Effector memory CD8-positive, alpha-beta T cell (primary cell): Measurements from ENCODE around the gene AOAH.

Source experiments
- ATAC-seq: fragments of 150-1000 bp; cut with Tn5 transposase; replicated peaks from 2 replicates; pipeline ENCODE4 v1.10.0; 2021; ENCODE audit warnings: mild to moderate bottlenecking, moderate library complexity
- DNase-seq, 3 experiments: peaks; one replicate each; pipeline ENCODE4 v3.0.0; 2021
- H3K27ac Mint-ChIP-seq, 2 donors: one replicate each; pipeline ENCODE4 v1.8.0; 2022; ENCODE audit warnings: mild to moderate bottlenecking in 2 of 2, mixed read lengths in 2 of 2, moderate library complexity in 2 of 2
- H3K27me3 Mint-ChIP-seq, 2 donors: one replicate each; pipeline ENCODE4 v1.8.0; 2022; ENCODE audit warnings: mixed read lengths in 2 of 2
- H3K36me3 Mint-ChIP-seq: one replicate; pipeline ENCODE4 v1.8.0; 2022; ENCODE audit warnings: mild to moderate bottlenecking, moderate library complexity, mixed read lengths; ENCODE audit not compliant: insufficient read depth
- H3K4me1 Mint-ChIP-seq, 2 donors: one replicate each; pipeline ENCODE4 v1.8.0; 2022; ENCODE audit warnings: low read depth in 2 of 2, mixed read lengths in 2 of 2
- H3K4me3 Mint-ChIP-seq, 2 donors: one replicate each; pipeline ENCODE4 v1.8.0; 2022; ENCODE audit warnings: mild to moderate bottlenecking in 2 of 2, mixed read lengths in 2 of 2, moderate library complexity in 2 of 2
- H3K9me3 Mint-ChIP-seq, 2 donors: one replicate each; pipeline ENCODE4 v1.8.0; 2022; ENCODE audit warnings: mixed read lengths in 2 of 2

Gene AOAH

GRCh38 chr7:36749282-36749960 lies 25.1 kb upstream of the AOAH start:
- DNase-seq (no peak), ATAC-seq (no peak)
- no peak overlapping the region for H3K4me3 Mint-ChIP-seq
- H3K27ac Mint-ChIP-seq: peak overlapping the region; percentile 13 to 23
- no peaks in the 10 kb centered on the region for H3K36me3 Mint-ChIP-seq
- H3K27me3 Mint-ChIP-seq: no peaks in the 10 kb centered on the region
- H3K4me1 Mint-ChIP-seq: peaks cover 31 to 41% of the 10 kb centered on the region in 2 donors
- no peaks in the 10 kb centered on the region for H3K9me3 Mint-ChIP-seq

GRCh38 chr7:36748017-36748487 lies 23.8 kb upstream of the AOAH start:
- no peaks in the 10 kb centered on the region for H3K9me3 Mint-ChIP-seq
- H3K27ac Mint-ChIP-seq: peak overlapping the region; percentile 69 to 92

GRCh38 chr7:36747280-36748016 lies 23.2 kb upstream of the AOAH start:
- H3K4me1 Mint-ChIP-seq: peaks cover 34 to 38% of the 10 kb centered on the region in 2 donors
- DNase-seq (no peak), ATAC-seq (no peak)
- no peaks in the 10 kb centered on the region for H3K9me3 Mint-ChIP-seq
- peak overlapping the region; percentile 41 to 76 for H3K4me3 Mint-ChIP-seq
- H3K36me3 Mint-ChIP-seq: no peaks in the 10 kb centered on the region
- no peaks in the 10 kb centered on the region for H3K27me3 Mint-ChIP-seq
- H3K27ac Mint-ChIP-seq: peak overlapping the region; percentile 69 to 92

More at GRCh38 chr7:36748017-36748487, 23.8 kb upstream of the AOAH start:
- ATAC-seq: peak; percentile 40
- Mint-ChIP-seq H3K27me3 (no peaks in the 10 kb centered on the region), H3K4me3 (peak overlapping the region; percentile 41 to 76), H3K36me3 (no peaks in the 10 kb centered on the region), H3K4me1 (peaks cover 31 to 36% of the 10 kb centered on the region in 2 donors)
- no peak for DNase-seq

DNA sequence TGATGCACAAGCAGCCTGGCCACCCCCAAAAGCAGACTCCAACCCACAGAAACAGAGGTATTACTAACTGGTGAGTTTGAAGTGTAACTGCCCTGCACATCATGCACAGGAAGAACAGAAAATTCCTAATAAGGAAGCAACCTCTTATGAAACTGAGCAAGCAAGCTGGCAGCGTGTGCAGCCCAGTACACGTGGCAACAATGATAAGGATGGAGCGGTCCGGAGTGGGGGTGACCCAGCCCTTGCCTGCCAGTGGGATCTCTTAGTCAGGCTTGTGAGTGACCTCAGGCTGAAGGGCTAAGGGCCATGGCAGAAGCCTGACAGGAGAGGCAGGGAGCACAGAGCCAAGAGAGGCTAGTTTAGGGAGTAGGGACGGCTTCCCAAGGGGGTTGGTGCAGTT lies 22.1 kb upstream of the AOAH start:
- Mint-ChIP-seq H3K36me3 (no peaks in the 10 kb centered on the region), H3K27me3 (no peaks in the 10 kb centered on the region), H3K9me3 (no peaks in the 10 kb centered on the region), H3K27ac (peak overlapping the region; percentile 69 to 92), H3K4me1 (peaks cover 34 to 38% of the 10 kb centered on the region in 2 donors), H3K4me3 (peak overlapping the region in 1 of 2 donors; percentile 25)
- DNase-seq: no peak
- no peak for ATAC-seq

DNA sequence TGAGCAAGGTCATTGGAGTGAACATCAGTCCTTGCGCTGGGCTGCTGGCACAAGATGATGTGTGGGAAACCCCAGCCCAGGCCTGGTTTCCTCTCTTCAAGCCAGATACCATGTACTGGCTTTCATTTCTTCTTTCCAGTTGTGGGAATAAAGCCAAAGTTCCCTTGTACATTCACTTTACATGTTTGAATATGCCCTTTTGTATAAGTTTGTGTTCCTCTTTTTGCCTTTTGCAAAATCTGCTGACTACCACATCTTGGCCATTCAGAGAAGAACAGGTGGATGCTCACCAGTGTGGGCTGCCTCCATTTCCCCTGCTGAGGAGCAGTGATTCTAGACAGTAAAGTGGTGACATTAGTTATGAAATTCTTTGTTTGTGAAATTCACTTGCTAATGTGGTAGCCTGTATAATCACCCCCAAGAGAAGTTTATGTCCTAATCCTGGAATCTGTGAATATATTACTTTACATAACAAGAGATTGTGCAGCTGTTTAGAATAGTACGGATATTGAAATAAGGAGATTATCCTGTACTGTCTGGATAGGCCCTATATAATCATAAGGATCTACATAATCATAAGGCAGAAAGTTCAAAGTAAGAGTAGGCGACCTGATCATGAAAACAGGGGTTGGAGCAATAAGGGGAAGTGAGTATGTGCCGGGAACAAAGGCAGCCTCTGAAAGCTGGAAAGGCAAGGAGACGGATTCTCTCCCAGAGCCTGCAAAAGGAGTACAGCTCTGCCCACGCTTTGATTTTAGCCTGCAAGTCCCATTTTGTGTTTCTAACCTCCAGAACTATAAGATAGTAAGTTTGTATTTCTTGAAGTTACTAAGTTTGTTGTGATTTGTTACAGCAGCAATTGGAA lies 18.8 kb upstream of the AOAH start:
- Mint-ChIP-seq H3K4me3 (no peak overlapping the region), H3K27me3 (no peaks in the 10 kb centered on the region), H3K9me3 (no peaks in the 10 kb centered on the region), H3K4me1 (peaks cover 26 to 36% of the 10 kb centered on the region in 2 donors), H3K27ac (no peak overlapping the region), H3K36me3 (no peaks in the 10 kb centered on the region)
- ATAC-seq: no peak
- DNase-seq: no peak

- no peak overlapping the region for H3K27ac Mint-ChIP-seq
- no peaks in the 10 kb centered on the region for H3K9me3 Mint-ChIP-seq
- H3K4me1 Mint-ChIP-seq: peaks cover 18 to 28% of the 10 kb centered on the region in 2 donors
- H3K36me3 Mint-ChIP-seq: peaks cover 1% of the 10 kb centered on the region
- no peak for ATAC-seq
- no peaks in the 10 kb centered on the region for H3K27me3 Mint-ChIP-seq
- no peak overlapping the region for H3K4me3 Mint-ChIP-seq
- DNase-seq: no peak
These were observed 17.6 kb upstream of the AOAH start for GRCh38 chr7:36741866-36742265.

DNA sequence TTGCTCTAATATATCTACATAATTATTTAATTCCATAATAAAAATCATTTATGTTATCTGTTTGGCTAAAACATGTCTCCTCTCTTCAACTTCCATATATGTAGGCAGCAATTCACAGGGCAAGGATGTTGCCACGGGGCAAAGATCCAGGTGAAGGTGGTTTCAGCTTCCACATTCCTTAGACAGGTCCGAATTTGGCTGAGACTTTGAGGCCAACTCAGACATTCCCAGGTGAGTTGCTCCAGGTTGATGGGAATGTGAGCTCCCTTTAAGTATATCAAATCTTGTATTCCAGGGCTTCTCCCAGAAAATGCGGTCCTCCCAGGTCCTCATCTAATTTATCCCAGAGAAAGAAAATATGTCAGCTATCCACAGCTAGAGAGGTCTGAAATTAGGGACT lies 15.1 kb upstream of the AOAH start:
- Mint-ChIP-seq H3K4me3 (no peak overlapping the region), H3K9me3 (no peaks in the 10 kb centered on the region), H3K36me3 (peaks cover 3% of the 10 kb centered on the region), H3K27me3 (no peaks in the 10 kb centered on the region), H3K4me1 (peaks cover 29 to 44% of the 10 kb centered on the region in 2 donors), H3K27ac (peak overlapping the region in 1 of 2 donors; percentile 98)
- ATAC-seq (no peak), DNase-seq (no peak)

GRCh38 chr7:36736899-36737211 lies 12.6 kb upstream of the AOAH start:
- H3K4me1 Mint-ChIP-seq: peaks cover 26 to 51% of the 10 kb centered on the region in 2 donors
- DNase-seq: no peak
- peaks cover 3% of the 10 kb centered on the region for H3K36me3 Mint-ChIP-seq
- peak; percentile 80 for ATAC-seq
- H3K9me3 Mint-ChIP-seq: peaks cover 0 to 6% of the 10 kb centered on the region in 2 donors
- H3K27ac Mint-ChIP-seq: peak overlapping the region; percentile 89 to 98
- H3K27me3 Mint-ChIP-seq: no peaks in the 10 kb centered on the region
- peak overlapping the region; percentile 70 to 85 for H3K4me3 Mint-ChIP-seq

DNA sequence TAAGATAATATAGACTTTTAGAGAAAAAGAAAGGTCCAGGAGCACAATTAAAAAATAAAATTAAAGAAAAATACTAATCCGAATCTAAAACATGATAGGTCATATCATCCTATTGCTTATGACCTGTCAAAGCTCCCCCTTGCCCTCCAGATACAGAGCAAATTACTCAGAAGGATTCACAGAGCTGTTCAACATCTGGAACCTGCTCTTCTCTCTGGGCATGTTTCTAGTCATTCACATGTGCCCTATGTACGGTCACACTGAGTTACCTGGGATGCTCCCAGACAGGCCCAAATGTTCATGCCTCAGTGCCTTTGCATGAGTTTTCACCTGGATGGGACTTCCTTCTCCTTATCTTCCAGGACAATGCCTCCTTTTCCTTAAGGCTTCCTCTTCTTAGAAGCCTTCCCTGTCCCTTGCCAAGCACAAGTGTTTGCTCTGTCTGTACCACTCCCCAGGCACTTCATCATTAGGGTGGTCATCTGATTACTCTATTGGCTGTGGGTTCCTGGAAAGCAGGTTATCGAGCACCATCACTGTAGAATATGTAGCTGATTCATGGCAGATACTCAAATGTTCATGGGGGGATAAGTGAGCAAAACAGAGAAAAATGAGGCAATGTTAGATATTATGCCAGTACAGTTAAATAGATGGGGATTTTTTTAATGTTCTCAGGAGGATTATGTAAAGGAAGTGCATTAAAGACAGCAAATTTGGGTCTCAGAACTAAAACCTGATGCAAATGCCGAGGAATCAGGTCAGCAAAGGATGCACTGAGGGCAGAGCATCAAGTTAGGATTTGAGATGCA lies 12.0 kb upstream of the AOAH start:
- Mint-ChIP-seq H3K36me3 (peaks cover 3% of the 10 kb centered on the region), H3K27ac (peak overlapping the region; percentile 89 to 98), H3K9me3 (peaks cover 0 to 6% of the 10 kb centered on the region in 2 donors), H3K27me3 (no peaks in the 10 kb centered on the region), H3K4me3 (peak overlapping the region; percentile 70 to 85), H3K4me1 (peaks cover 26 to 56% of the 10 kb centered on the region in 2 donors)
- no peak for DNase-seq
- ATAC-seq: no peak

GRCh38 chr7:36735172-36735571 lies 10.9 kb upstream of the AOAH start:
- ATAC-seq (peak; percentile 40), DNase-seq (no peak)
- H3K36me3 Mint-ChIP-seq: peaks cover 3% of the 10 kb centered on the region
- no peaks in the 10 kb centered on the region for H3K27me3 Mint-ChIP-seq
- H3K27ac Mint-ChIP-seq: peak overlapping the region; percentile 66 to 98
- H3K9me3 Mint-ChIP-seq: peaks cover 0 to 6% of the 10 kb centered on the region in 2 donors
- peaks cover 26 to 66% of the 10 kb centered on the region in 2 donors for H3K4me1 Mint-ChIP-seq
- peak overlapping the region; percentile 25 to 53 for H3K4me3 Mint-ChIP-seq

DNA sequence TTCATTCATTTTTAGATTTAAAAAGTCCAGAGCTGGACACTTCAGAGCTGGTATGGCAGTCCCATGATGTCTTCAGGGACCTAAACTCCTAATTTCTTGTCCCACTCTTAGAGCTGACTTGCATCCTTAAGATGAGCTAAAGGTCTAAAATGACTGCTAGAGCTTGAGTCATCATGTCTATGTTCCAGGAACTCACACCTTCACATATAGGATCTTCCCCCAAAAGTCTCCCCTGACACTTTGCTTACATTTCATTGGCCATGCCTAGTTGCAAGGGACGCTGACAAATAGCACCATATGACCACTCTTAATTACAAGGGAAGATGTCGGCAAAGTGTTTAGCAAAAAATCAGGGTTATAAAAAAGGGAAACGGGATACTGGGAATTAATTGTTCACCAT lies 10.4 kb upstream of the AOAH start:
- H3K27ac Mint-ChIP-seq: peak overlapping the region in 1 of 2 donors; percentile 98
- peaks cover 24 to 64% of the 10 kb centered on the region in 2 donors for H3K4me1 Mint-ChIP-seq
- H3K4me3 Mint-ChIP-seq: peak overlapping the region in 1 of 2 donors; percentile 25
- peaks cover 3% of the 10 kb centered on the region for H3K36me3 Mint-ChIP-seq
- no peak for ATAC-seq
- no peak for DNase-seq
- peaks cover 0 to 6% of the 10 kb centered on the region in 2 donors for H3K9me3 Mint-ChIP-seq
- H3K27me3 Mint-ChIP-seq: no peaks in the 10 kb centered on the region

- H3K4me3 Mint-ChIP-seq: peak overlapping the region in 1 of 2 donors; percentile 15
- H3K9me3 Mint-ChIP-seq: peaks cover 0 to 6% of the 10 kb centered on the region in 2 donors
- ATAC-seq (no peak), DNase-seq (no peak)
- peaks cover 26 to 66% of the 10 kb centered on the region in 2 donors for H3K4me1 Mint-ChIP-seq
- H3K36me3 Mint-ChIP-seq: peaks cover 3% of the 10 kb centered on the region
- H3K27ac Mint-ChIP-seq: peak overlapping the region in 1 of 2 donors; percentile 70
- no peaks in the 10 kb centered on the region for H3K27me3 Mint-ChIP-seq
These were observed 9.1 kb upstream of the AOAH start for GRCh38 chr7:36733411-36733810.
